Measurements from ENCODE around the gene RASSF9. TPM values are rescaled to one million over a fixed set of nuclear protein-coding genes. Genes with fewer than 3 reads are reported as not detected.

Gene RASSF9
- total RNA-seq, 1 experiment from 2014 or later: 0.19 TPM

GRCh38 chr12:85809500-85809899, 26.7 kb downstream of the RASSF9 start:
- Histone ChIP-seq H3K27ac (ENCODE audit: low read depth, low read length, poor library complexity, severe bottlenecking) (no peak overlapping the region), H3K36me3 (ENCODE audit: insufficient read depth, low read length, poor library complexity, severe bottlenecking) (no peaks in the 10 kb centered on the region), H3K4me3 (ENCODE audit: low read depth, low read length, poor library complexity, severe bottlenecking) (no peak overlapping the region), H3K27me3 (replicated peaks; ENCODE audit: insufficient read depth, low read depth, low read length, poor library complexity) (no peaks in the 10 kb centered on the region), H3K4me1 (ENCODE audit: insufficient read depth, low read length, poor library complexity, severe bottlenecking) (peaks cover 11% of the 10 kb centered on the region), H3K9me3 (ENCODE audit: low read depth, low read length, poor library complexity, severe bottlenecking) (no peaks in the 10 kb centered on the region)
- no TSS peak for BruUV-seq (replicated peaks)
- no peak for TF ChIP-seq EZH2 (IDR thresholded peaks at IDR 0.05; ENCODE audit: borderline replicate concordance, low read depth, low read length, poor library complexity, severe bottlenecking)
- no peak for TF ChIP-seq CTCF (conservative IDR thresholded peaks at IDR 0.05; ENCODE audit: low read depth, low read length)
- intact Hi-C loops (cut with micrococcal nuclease; ENCODE audit: unreplicated experiment): no loop called here
- no peak for DNase-seq (ENCODE audit: low spot score)
- ChIA-PET POLR2A (ENCODE audit: low non-redundant PET) (no interaction called here), CTCF (no interaction called here)

GRCh38 chr12:85807730-85808129, 28.5 kb downstream of the RASSF9 start:
- Histone ChIP-seq H3K4me1 (ENCODE audit: insufficient read depth, low read length, poor library complexity, severe bottlenecking) (peaks cover 27% of the 10 kb centered on the region), H3K36me3 (ENCODE audit: insufficient read depth, low read length, poor library complexity, severe bottlenecking) (no peaks in the 10 kb centered on the region), H3K4me3 (ENCODE audit: low read depth, low read length, poor library complexity, severe bottlenecking) (no peak overlapping the region), H3K9me3 (ENCODE audit: low read depth, low read length, poor library complexity, severe bottlenecking) (no peaks in the 10 kb centered on the region), H3K27me3 (replicated peaks; ENCODE audit: insufficient read depth, low read depth, low read length, poor library complexity) (no peaks in the 10 kb centered on the region), H3K27ac (ENCODE audit: low read depth, low read length, poor library complexity, severe bottlenecking) (no peak overlapping the region)
- CTCF ChIA-PET: no interaction called here
- POLR2A ChIA-PET (ENCODE audit: low non-redundant PET): no interaction called here
- DNase-seq (ENCODE audit: low spot score): no peak
- TF ChIP-seq EZH2 (IDR thresholded peaks at IDR 0.05; ENCODE audit: borderline replicate concordance, low read depth, low read length, poor library complexity, severe bottlenecking) (no peak), CTCF (conservative IDR thresholded peaks at IDR 0.05; ENCODE audit: low read depth, low read length) (no peak)
- no TSS peak for BruUV-seq (replicated peaks)
- intact Hi-C loops (cut with micrococcal nuclease; ENCODE audit: unreplicated experiment): no loop called here

DNA sequence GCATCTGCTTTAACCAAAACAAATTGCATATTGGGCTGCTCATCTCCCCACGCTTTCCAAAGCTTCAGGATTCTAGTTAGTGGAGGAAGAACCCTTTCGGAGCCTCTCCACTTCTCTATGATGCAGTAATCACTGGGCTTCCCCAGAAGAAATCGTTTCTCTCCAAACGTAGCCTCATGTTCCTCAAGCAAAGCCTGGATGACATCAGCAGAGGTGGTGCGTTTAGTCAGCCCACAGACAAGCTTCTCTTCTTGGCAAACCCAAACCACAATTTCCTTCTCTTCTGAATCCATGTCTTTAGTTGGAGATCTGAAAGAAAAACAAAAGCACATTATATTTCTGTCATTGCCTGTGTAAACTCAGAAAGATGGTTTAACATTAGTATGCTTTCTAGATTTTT, 30.6 kb downstream of the RASSF9 start:
- no TSS peak for BruUV-seq (replicated peaks)
- Histone ChIP-seq H3K9me3 (ENCODE audit: low read depth, low read length, poor library complexity, severe bottlenecking) (no peaks in the 10 kb centered on the region), H3K36me3 (ENCODE audit: insufficient read depth, low read length, poor library complexity, severe bottlenecking) (no peaks in the 10 kb centered on the region), H3K4me3 (ENCODE audit: low read depth, low read length, poor library complexity, severe bottlenecking) (no peak overlapping the region), H3K27me3 (replicated peaks; ENCODE audit: insufficient read depth, low read depth, low read length, poor library complexity) (no peaks in the 10 kb centered on the region), H3K27ac (ENCODE audit: low read depth, low read length, poor library complexity, severe bottlenecking) (no peak overlapping the region), H3K4me1 (ENCODE audit: insufficient read depth, low read length, poor library complexity, severe bottlenecking) (peaks cover 32% of the 10 kb centered on the region)
- TF ChIP-seq EZH2 (IDR thresholded peaks at IDR 0.05; ENCODE audit: borderline replicate concordance, low read depth, low read length, poor library complexity, severe bottlenecking) (no peak), CTCF (conservative IDR thresholded peaks at IDR 0.05; ENCODE audit: low read depth, low read length) (no peak)
- ChIA-PET POLR2A (ENCODE audit: low non-redundant PET) (no interaction called here), CTCF (interaction anchor here (0.5 kb wide), 1 partner anchor 530 kb away, joined by 6 read pairs; no protein-coding TSS in a partner anchor)
- no peak for DNase-seq (ENCODE audit: low spot score)
- intact Hi-C loops (cut with micrococcal nuclease; ENCODE audit: unreplicated experiment): no loop called here

All from A673 (cell line).